SU-DHL-6 (cell line): Measurements from ENCODE around the gene TLCD5.

Source experiments
- CTCF ChIP-seq: fragments of 200-600 bp; sonication (generic); IDR thresholded peaks from one replicate; pipeline ENCODE4 v1.5.1; 2017; ENCODE audit warnings: antibody characterized with exemption, mild to moderate bottlenecking, low read length, moderate library complexity; ENCODE audit not compliant: insufficient read depth, poor library complexity, severe bottlenecking
- EZH2phosphoT487 ChIP-seq: fragments of 200-600 bp; sonication (generic), shearing (Covaris generic); conservative IDR thresholded peaks from 2 replicates; pipeline ENCODE4 v1.6.1; 2018; ENCODE audit warnings: mild to moderate bottlenecking, antibody characterized with exemption, low read length, moderate library complexity, mixed read lengths

DNA sequence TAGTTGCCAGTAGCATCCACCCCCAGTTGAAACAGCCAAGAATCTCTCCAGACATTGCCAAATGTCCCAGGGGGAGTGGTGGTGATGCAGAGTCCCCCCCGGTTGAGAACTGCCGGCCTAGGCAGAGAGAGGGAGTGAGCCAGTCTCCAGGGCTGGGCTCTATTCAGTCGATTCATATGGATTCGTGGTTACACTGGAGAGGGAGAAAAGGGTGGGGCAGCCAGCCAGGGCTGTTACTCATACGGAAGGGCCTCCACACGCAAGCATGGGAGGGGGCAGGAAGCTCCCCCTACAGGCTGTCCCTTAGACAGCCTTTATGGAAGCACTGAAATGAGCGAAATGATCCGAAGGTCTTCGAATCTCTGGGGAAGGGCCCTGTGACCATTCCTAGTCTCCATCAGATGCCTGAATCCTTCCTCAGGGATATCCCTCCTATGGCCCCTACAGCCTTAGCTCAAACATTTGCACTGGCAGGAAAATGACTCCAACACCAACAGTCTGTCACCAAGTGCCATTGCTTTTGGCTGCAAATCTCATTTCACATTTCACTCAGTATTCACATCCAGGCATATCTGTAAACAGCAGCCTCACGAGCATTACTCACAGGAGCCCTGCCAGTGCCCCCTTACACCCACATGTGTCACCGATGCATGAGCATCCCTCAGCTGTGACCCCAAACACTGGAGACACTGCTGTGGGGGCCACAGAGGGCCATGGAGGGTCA, 18.4 kb upstream of the TLCD5 start:
- TF ChIP-seq CTCF, result no peak
- no peak for TF ChIP-seq EZH2phosphoT487
